ENCODE data around the gene NTSR1.

DNA sequence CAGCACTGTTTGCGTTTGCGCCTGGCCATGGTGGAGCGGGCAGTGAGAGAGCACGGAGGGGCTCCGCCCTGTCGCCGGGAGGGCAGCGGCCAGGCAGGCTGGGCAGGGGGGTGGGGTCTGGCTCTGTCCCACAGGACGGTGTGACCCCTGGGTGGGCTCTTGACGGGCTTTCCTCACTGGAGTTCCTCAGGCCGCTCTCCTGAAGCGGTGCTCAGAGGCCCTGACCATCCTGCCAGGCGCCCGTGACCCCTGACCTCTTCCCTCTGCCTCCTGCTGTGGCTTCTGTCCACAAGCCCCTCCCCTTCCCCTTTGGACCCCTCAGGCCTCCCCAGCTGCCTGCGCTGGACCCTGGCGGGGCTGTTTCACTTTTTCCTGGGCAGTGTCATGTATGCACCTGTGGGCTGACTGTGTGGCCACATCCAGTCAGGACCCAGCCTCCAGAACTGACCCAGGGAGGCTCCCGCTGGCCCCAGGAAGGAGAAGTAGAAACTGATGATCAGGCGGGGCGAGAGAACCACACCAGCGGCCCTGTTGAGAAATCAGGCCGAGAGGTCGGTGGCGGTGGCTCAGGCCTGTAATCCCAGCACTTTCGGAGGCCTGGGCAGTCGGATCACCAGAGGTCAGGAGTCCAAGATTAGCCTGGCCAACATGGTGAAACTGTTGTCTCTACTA, 97.2 kb downstream of the NTSR1 start:
- TF ChIP-seq, protein P1, sequence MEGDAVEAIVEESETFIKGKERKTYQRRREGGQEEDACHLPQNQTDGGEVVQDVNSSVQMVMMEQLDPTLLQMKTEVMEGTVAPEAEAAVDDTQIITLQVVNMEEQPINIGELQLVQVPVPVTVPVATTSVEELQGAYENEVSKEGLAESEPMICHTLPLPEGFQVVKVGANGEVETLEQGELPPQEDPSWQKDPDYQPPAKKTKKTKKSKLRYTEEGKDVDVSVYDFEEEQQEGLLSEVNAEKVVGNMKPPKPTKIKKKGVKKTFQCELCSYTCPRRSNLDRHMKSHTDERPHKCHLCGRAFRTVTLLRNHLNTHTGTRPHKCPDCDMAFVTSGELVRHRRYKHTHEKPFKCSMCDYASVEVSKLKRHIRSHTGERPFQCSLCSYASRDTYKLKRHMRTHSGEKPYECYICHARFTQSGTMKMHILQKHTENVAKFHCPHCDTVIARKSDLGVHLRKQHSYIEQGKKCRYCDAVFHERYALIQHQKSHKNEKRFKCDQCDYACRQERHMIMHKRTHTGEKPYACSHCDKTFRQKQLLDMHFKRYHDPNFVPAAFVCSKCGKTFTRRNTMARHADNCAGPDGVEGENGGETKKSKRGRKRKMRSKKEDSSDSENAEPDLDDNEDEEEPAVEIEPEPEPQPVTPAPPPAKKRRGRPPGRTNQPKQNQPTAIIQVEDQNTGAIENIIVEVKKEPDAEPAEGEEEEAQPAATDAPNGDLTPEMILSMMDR (conservative IDR thresholded peaks at IDR 0.05; ENCODE audit: low read depth in 2 of 2) = no peak
- TF ChIP-seq EZH2phosphoT487 (IDR thresholded peaks at IDR 0.05; ENCODE audit: unreplicated experiment) (no peak), EZH2 (IDR thresholded peaks at IDR 0.05; ENCODE audit: low read depth, unreplicated experiment) (no peak), POLR2AphosphoS5 (IDR thresholded peaks at IDR 0.05; ENCODE audit: low read depth) (no peak), JUNB (IDR thresholded peaks at IDR 0.05; ENCODE audit: unreplicated experiment) (no peak)
- TF ChIP-seq, protein P2, sequence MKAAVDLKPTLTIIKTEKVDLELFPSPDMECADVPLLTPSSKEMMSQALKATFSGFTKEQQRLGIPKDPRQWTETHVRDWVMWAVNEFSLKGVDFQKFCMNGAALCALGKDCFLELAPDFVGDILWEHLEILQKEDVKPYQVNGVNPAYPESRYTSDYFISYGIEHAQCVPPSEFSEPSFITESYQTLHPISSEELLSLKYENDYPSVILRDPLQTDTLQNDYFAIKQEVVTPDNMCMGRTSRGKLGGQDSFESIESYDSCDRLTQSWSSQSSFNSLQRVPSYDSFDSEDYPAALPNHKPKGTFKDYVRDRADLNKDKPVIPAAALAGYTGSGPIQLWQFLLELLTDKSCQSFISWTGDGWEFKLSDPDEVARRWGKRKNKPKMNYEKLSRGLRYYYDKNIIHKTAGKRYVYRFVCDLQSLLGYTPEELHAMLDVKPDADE (IDR thresholded peaks at IDR 0.05) = no peak
- TF ChIP-seq, protein P3, sequence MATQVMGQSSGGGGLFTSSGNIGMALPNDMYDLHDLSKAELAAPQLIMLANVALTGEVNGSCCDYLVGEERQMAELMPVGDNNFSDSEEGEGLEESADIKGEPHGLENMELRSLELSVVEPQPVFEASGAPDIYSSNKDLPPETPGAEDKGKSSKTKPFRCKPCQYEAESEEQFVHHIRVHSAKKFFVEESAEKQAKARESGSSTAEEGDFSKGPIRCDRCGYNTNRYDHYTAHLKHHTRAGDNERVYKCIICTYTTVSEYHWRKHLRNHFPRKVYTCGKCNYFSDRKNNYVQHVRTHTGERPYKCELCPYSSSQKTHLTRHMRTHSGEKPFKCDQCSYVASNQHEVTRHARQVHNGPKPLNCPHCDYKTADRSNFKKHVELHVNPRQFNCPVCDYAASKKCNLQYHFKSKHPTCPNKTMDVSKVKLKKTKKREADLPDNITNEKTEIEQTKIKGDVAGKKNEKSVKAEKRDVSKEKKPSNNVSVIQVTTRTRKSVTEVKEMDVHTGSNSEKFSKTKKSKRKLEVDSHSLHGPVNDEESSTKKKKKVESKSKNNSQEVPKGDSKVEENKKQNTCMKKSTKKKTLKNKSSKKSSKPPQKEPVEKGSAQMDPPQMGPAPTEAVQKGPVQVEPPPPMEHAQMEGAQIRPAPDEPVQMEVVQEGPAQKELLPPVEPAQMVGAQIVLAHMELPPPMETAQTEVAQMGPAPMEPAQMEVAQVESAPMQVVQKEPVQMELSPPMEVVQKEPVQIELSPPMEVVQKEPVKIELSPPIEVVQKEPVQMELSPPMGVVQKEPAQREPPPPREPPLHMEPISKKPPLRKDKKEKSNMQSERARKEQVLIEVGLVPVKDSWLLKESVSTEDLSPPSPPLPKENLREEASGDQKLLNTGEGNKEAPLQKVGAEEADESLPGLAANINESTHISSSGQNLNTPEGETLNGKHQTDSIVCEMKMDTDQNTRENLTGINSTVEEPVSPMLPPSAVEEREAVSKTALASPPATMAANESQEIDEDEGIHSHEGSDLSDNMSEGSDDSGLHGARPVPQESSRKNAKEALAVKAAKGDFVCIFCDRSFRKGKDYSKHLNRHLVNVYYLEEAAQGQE (IDR thresholded peaks at IDR 0.05; ENCODE audit: unreplicated experiment) = no peak

Data from GM23338 (cell line).